CD14-positive monocyte (primary cell): ENCODE measurements around the gene BTBD8. TPM values are rescaled to one million over a fixed set of nuclear protein-coding genes. Genes with fewer than 3 reads are reported as not detected.

Experiments
- DNase-seq, 3 donors: peaks; one replicate each; pipeline ENCODE4 v3.0.0-alpha.2; 2011 to 2022
- H2AFZ ChIP-seq: 2 replicates; pipeline ENCODE4 v1.6.0; 2012; ENCODE audit warnings: mild to moderate bottlenecking, low read depth, low read length, inconsistent platforms; ENCODE audit not compliant: insufficient read depth, poor library complexity, severe bottlenecking
- H3K27ac ChIP-seq, 2 donors: 1 replicate in 1 of 2; 2 replicates in 1 of 2; pipeline ENCODE4 v1.5.1; 2012 to 2013; ENCODE audit warnings: low read length in 2 of 2, control low read depth in 1 of 2, inconsistent platforms in 1 of 2, low read depth in 1 of 2, mild to moderate bottlenecking in 1 of 2
- H3K27me3 ChIP-seq, 2 donors: one replicate each; pipeline versions ENCODE4 v1.6.0 to v1.6.1; 2011 to 2013; ENCODE audit warnings: low read length in 2 of 2; ENCODE audit not compliant: control insufficient read depth in 2 of 2, insufficient read depth in 2 of 2
- H3K36me3 ChIP-seq, 2 donors: replicated peaks in 1 of 2; 1 replicate in 1 of 2; 2 replicates in 1 of 2; pipeline versions ENCODE4 v1.5.1 to v1.6.1; 2012 to 2013; ENCODE audit warnings: low read length in 2 of 2, control low read depth in 1 of 2, inconsistent platforms in 1 of 2, mild to moderate bottlenecking in 1 of 2; ENCODE audit not compliant: insufficient read depth in 2 of 2, control insufficient read depth in 1 of 2
- H3K4me1 ChIP-seq, 2 donors: 1 replicate in 1 of 2; 2 replicates in 1 of 2; pipeline versions ENCODE4 v1.5.1 to v1.6.1; 2012 to 2013; ENCODE audit warnings: low read length in 2 of 2, control low read depth in 1 of 2, inconsistent platforms in 1 of 2, mild to moderate bottlenecking in 1 of 2, moderate library complexity in 1 of 2; ENCODE audit not compliant: insufficient read depth in 2 of 2, control insufficient read depth in 1 of 2
- H3K4me2 ChIP-seq: replicated peaks from 2 replicates; pipeline ENCODE3; 2012; ENCODE audit warnings: low read length, moderate library complexity, mild to moderate bottlenecking; ENCODE audit not compliant: poor library complexity, severe bottlenecking; ENCODE audit errors: extremely low read depth
- H3K4me3 ChIP-seq, 3 experiments: fragments of 200-600 bp in 1 of 3; sonication (generic) in 1 of 3; replicated peaks in 1 of 3; 1 replicate in 2 of 3; 2 replicates in 1 of 3; pipeline ENCODE4 v1.5.1; 2011 to 2013; ENCODE audit warnings: low read length in 3 of 3, mild to moderate bottlenecking in 3 of 3, control low read depth in 2 of 3, low read depth in 2 of 3, inconsistent platforms in 1 of 3, moderate library complexity in 1 of 3
- H3K79me2 ChIP-seq: 2 replicates; pipeline ENCODE4 v1.6.0; 2012; ENCODE audit warnings: mild to moderate bottlenecking, control low read depth, inconsistent platforms, low read length, moderate library complexity; ENCODE audit not compliant: insufficient read depth
- H3K9ac ChIP-seq: 2 replicates; pipeline ENCODE4 v1.6.0; 2017; ENCODE audit warnings: low read length, mild to moderate bottlenecking; ENCODE audit not compliant: insufficient read depth, poor library complexity, severe bottlenecking
- H3K9me3 ChIP-seq, 2 donors: replicated peaks in 1 of 2; 1 replicate in 1 of 2; 2 replicates in 1 of 2; pipeline versions ENCODE4 v1.5.1 to v1.6.1; 2012 to 2013; ENCODE audit warnings: low read length in 2 of 2, control low read depth in 1 of 2; ENCODE audit not compliant: control insufficient read depth in 1 of 2, insufficient read depth in 1 of 2
- H4K20me1 ChIP-seq: 2 replicates; pipeline ENCODE4 v1.6.0; 2012; ENCODE audit warnings: mild to moderate bottlenecking, low read length, control low read depth, moderate library complexity; ENCODE audit not compliant: insufficient read depth
- H3K27ac Mint-ChIP-seq, 7 donors: one replicate each; pipeline ENCODE4 v1.8.0; 2020; ENCODE audit warnings: mild to moderate bottlenecking in 7 of 7, mixed read lengths in 7 of 7, moderate library complexity in 6 of 7, inconsistent platforms in 2 of 7
- H3K27me3 Mint-ChIP-seq, 3 donors: one replicate each; pipeline ENCODE4 v1.8.0; 2021 to 2022; ENCODE audit warnings: low read depth in 3 of 3, mild to moderate bottlenecking in 3 of 3, mixed read lengths in 3 of 3, moderate library complexity in 3 of 3, inconsistent platforms in 1 of 3
- H3K36me3 Mint-ChIP-seq, 2 donors: one replicate each; pipeline ENCODE4 v1.8.0; 2020; ENCODE audit warnings: mixed read lengths in 2 of 2, inconsistent platforms in 1 of 2, mild to moderate bottlenecking in 1 of 2
- H3K4me1 Mint-ChIP-seq: one replicate; pipeline ENCODE4 v1.8.0; 2020; ENCODE audit warnings: mild to moderate bottlenecking, mixed read lengths
- H3K4me3 Mint-ChIP-seq, 2 donors: one replicate each; pipeline ENCODE4 v1.8.0; 2020; ENCODE audit warnings: mild to moderate bottlenecking in 2 of 2, mixed read lengths in 2 of 2, moderate library complexity in 1 of 2
- H3K9me3 Mint-ChIP-seq, 7 donors: one replicate each; pipeline ENCODE4 v1.8.0; 2020 to 2022; ENCODE audit warnings: mixed read lengths in 7 of 7, mild to moderate bottlenecking in 6 of 7, moderate library complexity in 6 of 7, inconsistent platforms in 2 of 7
- WGBS: methylation state at CpG from one replicate; pipeline ENCODE4 v1.1.5; 2013; ENCODE audit warnings: missing lambda C conversion rate; ENCODE audit not compliant: insufficient coverage; 5-methylcytosine and 5-hydroxymethylcytosine counted together
- intact Hi-C, 2 donors: fragments of 100-400 bp; cut with micrococcal nuclease; formaldehyde crosslinking; loops; one replicate each; pipeline versions ENCODE4 v1.15.0 to v1.15.1; 2023
- polyA plus RNA-seq, 3 donors: library from polyadenylated mRNA; depleted of rRNA in 1 of 3; unstranded in 2 of 3; stranded (reverse) in 1 of 3; fragments of 300-500 nt in 2 of 3; fragments of >200 nt in 1 of 3; fragmentation: Illumina TruSeq in 2 of 3; gene quantifications; 1 replicate in 2 of 3; 2 replicates in 1 of 3; pipeline ENCODE4 v1.2.3, GENCODE V29; 2012 to 2021
- TF ChIP-seq, protein P1 (sequence below): fragments of 200-600 bp; IDR thresholded peaks from one replicate; pipeline ENCODE4 v1.8.0; 2022; ENCODE audit warnings: antibody characterized with exemption, mild to moderate bottlenecking

Gene BTBD8
- polyA plus RNA-seq, 3 donors: 0.44 to 1.1 (median 0.88) TPM

DNA sequence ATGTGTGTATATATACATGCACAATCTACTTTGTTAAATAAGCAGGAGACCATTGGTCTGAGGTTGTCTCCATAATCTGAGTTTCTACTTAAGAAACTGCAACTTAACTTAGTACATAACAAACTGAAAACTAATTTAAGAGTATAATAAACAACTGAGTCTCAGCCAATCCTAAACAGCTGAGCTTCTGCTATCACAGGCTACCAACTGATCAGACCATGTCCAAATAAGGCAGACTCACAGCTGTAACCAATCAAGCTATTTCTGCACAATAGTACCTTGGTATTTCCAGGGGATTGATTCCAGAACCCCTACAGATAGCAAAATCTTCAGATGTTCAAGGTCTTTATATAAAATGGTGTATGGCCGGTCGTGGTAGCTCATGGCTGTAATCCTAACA lies 111.6 kb downstream of the BTBD8 start:
- Mint-ChIP-seq H3K4me3 (no peak overlapping the region), H3K27me3 (peaks cover 0 to 7% (median 3%) of the 10 kb centered on the region in 3 donors), H3K9me3 (peaks cover 0 to 7% (median 0%) of the 10 kb centered on the region in 7 donors), H3K4me1 (peaks cover under 1% of the 10 kb centered on the region), H3K27ac (no peak overlapping the region), H3K36me3 (no peaks in the 10 kb centered on the region)
- no peak overlapping the region for H3K4me3 ChIP-seq
- no peak overlapping the region for H2AFZ ChIP-seq
- H3K27ac ChIP-seq: no peak overlapping the region
- no peaks in the 10 kb centered on the region for H4K20me1 ChIP-seq
- no peaks in the 10 kb centered on the region for H3K36me3 ChIP-seq
- 100% methylated on average over 2 of the region's 2 CpGs for WGBS
- H3K4me1 ChIP-seq: peaks cover 6 to 8% of the 10 kb centered on the region in 2 donors
- DNase-seq: no peak
- H3K79me2 ChIP-seq: no peaks in the 10 kb centered on the region
- TF ChIP-seq, protein P1, sequence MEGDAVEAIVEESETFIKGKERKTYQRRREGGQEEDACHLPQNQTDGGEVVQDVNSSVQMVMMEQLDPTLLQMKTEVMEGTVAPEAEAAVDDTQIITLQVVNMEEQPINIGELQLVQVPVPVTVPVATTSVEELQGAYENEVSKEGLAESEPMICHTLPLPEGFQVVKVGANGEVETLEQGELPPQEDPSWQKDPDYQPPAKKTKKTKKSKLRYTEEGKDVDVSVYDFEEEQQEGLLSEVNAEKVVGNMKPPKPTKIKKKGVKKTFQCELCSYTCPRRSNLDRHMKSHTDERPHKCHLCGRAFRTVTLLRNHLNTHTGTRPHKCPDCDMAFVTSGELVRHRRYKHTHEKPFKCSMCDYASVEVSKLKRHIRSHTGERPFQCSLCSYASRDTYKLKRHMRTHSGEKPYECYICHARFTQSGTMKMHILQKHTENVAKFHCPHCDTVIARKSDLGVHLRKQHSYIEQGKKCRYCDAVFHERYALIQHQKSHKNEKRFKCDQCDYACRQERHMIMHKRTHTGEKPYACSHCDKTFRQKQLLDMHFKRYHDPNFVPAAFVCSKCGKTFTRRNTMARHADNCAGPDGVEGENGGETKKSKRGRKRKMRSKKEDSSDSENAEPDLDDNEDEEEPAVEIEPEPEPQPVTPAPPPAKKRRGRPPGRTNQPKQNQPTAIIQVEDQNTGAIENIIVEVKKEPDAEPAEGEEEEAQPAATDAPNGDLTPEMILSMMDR: no peak
- no peaks in the 10 kb centered on the region for H3K27me3 ChIP-seq
- H3K4me2 ChIP-seq: no peak overlapping the region
- intact Hi-C loops: no loop called here
- no peaks in the 10 kb centered on the region for H3K9me3 ChIP-seq
- no peak overlapping the region for H3K9ac ChIP-seq

DNA sequence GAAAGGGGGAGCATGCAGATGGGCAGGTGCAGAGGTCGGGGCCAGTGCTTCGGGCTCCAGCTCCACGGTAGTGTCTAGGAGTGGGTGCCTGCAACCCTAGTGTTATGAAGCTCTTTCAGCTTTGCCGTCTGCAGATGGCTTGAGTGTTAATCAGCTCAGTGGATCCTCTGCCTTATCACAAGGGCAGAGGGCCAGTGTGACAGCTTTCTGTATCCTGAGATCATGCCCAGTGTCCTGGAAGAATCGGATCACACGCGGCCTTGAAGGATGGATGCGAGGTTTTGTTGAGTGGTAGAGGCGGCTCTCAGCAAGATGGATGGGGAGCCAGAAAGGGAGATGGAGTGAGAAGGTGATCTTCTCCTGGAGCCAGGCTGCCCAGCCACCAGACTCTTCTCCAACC lies 112.1 kb downstream of the BTBD8 start:
- Mint-ChIP-seq H3K27me3 (peaks cover 0 to 7% (median 3%) of the 10 kb centered on the region in 3 donors), H3K4me3 (no peak overlapping the region), H3K36me3 (no peaks in the 10 kb centered on the region), H3K4me1 (peaks cover 3% of the 10 kb centered on the region), H3K9me3 (peaks cover 0 to 7% (median 0%) of the 10 kb centered on the region in 7 donors), H3K27ac (no peak overlapping the region)
- H3K4me1 ChIP-seq: peaks cover 6 to 8% of the 10 kb centered on the region in 2 donors
- intact Hi-C loops: no loop called here
- DNase-seq: no peak
- no peak overlapping the region for H3K4me3 ChIP-seq
- no peaks in the 10 kb centered on the region for H3K27me3 ChIP-seq
- no peaks in the 10 kb centered on the region for H4K20me1 ChIP-seq
- H3K4me2 ChIP-seq: no peak overlapping the region
- TF ChIP-seq, protein P1: no peak
- H3K9me3 ChIP-seq: no peaks in the 10 kb centered on the region
- H3K36me3 ChIP-seq: no peaks in the 10 kb centered on the region
- 88% methylated on average over 1 of the region's 9 CpGs for WGBS
- H3K9ac ChIP-seq: no peak overlapping the region
- H3K27ac ChIP-seq: no peak overlapping the region
- H3K79me2 ChIP-seq: no peaks in the 10 kb centered on the region
- no peak overlapping the region for H2AFZ ChIP-seq
